Esophagus mucosa (tissue), 1 donor: ENCODE results near the gene PTPDC1. TPM values are rescaled to one million over a fixed set of nuclear protein-coding genes. Genes with fewer than 3 reads are reported as not detected.
"Not testable (repeated sequence)": the region's sequence is repeated elsewhere in the genome, so short reads cannot be mapped to it uniquely, and the experiment has no call there.

Experiments
- ATAC-seq: fragments of 200-7000 bp; cut with Tn5 transposase; one replicate; pipeline ENCODE4 v1.9.1; 2020
- total RNA-seq: library from RNA; stranded (reverse); gene quantifications from one replicate; pipeline ENCODE4 v1.2.4, GENCODE V29; 2023
- donor health status: DM: yes; HTN: yes; CAD: no.

The PTPDC1 gene
- total RNA-seq, 1 donor from 2014 or later: 1.6 TPM

GRCh38 chr9:94094219-94095145 is 10.2 kb downstream of the PTPDC1 start:
- ATAC-seq: not testable (repeated sequence)

GRCh38 chr9:94096819-94097577 is 12.7 kb downstream of the PTPDC1 start:
- peak; percentile 95 for ATAC-seq

GRCh38 chr9:94097788-94098414 is 13.6 kb downstream of the PTPDC1 start:
- ATAC-seq: peak; percentile 96

GRCh38 chr9:94100152-94100879 is 16.1 kb downstream of the PTPDC1 start:
- ATAC-seq: no peak

GRCh38 chr9:94101162-94101853 is 17.0 kb downstream of the PTPDC1 start:
- no peak for ATAC-seq

GRCh38 chr9:94108584-94108983 is 24.3 kb downstream of the PTPDC1 start:
- ATAC-seq: no peak

- ATAC-seq: no peak
Observed at GRCh38 chr9:94110821-94111252, 26.6 kb downstream of the PTPDC1 start.

- no peak for ATAC-seq
Observed at GRCh38 chr9:94111446-94111845, 27.2 kb downstream of the PTPDC1 start.

- no peak for ATAC-seq
Observed at GRCh38 chr9:94112716-94113465, 28.6 kb downstream of the PTPDC1 start.

GRCh38 chr9:94120088-94120487 is 35.8 kb downstream of the PTPDC1 start:
- ATAC-seq: not testable (repeated sequence)

- no peak for ATAC-seq
Observed at GRCh38 chr9:94120854-94121376, 36.7 kb downstream of the PTPDC1 start.

- no peak for ATAC-seq
Observed at GRCh38 chr9:94126844-94127243, 42.6 kb downstream of the PTPDC1 start.

- no peak for ATAC-seq
Observed at GRCh38 chr9:94127806-94128205, 43.5 kb downstream of the PTPDC1 start.

- ATAC-seq: no peak
Observed at GRCh38 chr9:94128580-94128979, 44.3 kb downstream of the PTPDC1 start.

- ATAC-seq: no peak
Observed at GRCh38 chr9:94134629-94135028, 50.4 kb downstream of the PTPDC1 start.

- ATAC-seq: peak; percentile 67
Observed at GRCh38 chr9:94135222-94135621, 51.0 kb downstream of the PTPDC1 start.

GRCh38 chr9:94139672-94140417 is 55.6 kb downstream of the PTPDC1 start:
- peak; percentile 72 for ATAC-seq

- ATAC-seq: no peak
Observed at GRCh38 chr9:94140418-94140780, 56.1 kb downstream of the PTPDC1 start.

- peak; percentile 20 for ATAC-seq
Observed at GRCh38 chr9:94140791-94141790, 56.8 kb downstream of the PTPDC1 start.
